ENCODE results near the gene KIF17. TPM values are rescaled to one million over a fixed set of nuclear protein-coding genes. Genes with fewer than 3 reads are reported as not detected.
"Not testable (repeated sequence)": the region's sequence is repeated elsewhere in the genome, so short reads cannot be mapped to it uniquely, and the experiment has no call there.

KIF17 gene
- total RNA-seq, 3 donors from 2014 or later (not counting 1 experiment from before 2014, with no cell fraction given): not detected

- TF ChIP-seq CTCF (IDR thresholded peaks at IDR 0.05): no peak
- Histone ChIP-seq H3K27ac (ENCODE audit: low read length) (no peak overlapping the region), H3K4me1 (ENCODE audit: control insufficient read depth, insufficient read depth, low read length) (peaks cover 12% of the 10 kb centered on the region), H3K36me3 (ENCODE audit: control insufficient read depth, insufficient read depth, low read length) (no peaks in the 10 kb centered on the region), H3K4me3 (ENCODE audit: low read length) (no peak overlapping the region), H3K27me3 (ENCODE audit: control insufficient read depth, insufficient read depth, low read length) (peaks cover 12% of the 10 kb centered on the region), H3K9me3 (ENCODE audit: control insufficient read depth, insufficient read depth, low read length) (no peaks in the 10 kb centered on the region)
- peak overlapping the region; percentile 81 for H3K4me3 Mint-ChIP-seq
- ATAC-seq (no peak), DNase-seq (no peak)
- no peaks in the 10 kb centered on the region for H3K36me3 Mint-ChIP-seq
- H3K4me1 Mint-ChIP-seq: peaks cover 5 to 13% of the 10 kb centered on the region in 2 donors
- peak overlapping the region in 1 of 2 donors; percentile 41 for H3K27ac Mint-ChIP-seq
- H3K27me3 Mint-ChIP-seq (ENCODE audit: low read depth in 2 of 2): peaks cover 12 to 18% of the 10 kb centered on the region in 2 donors
- WGBS (ENCODE audit: insufficient coverage): 88% methylated on average over 8 of the region's 8 CpGs
- no peaks in the 10 kb centered on the region for H3K9me3 Mint-ChIP-seq
- intact Hi-C loops (cut with micrococcal nuclease): no loop called here
Observed at GRCh38 chr1:20719261-20719660, 1.5 kb upstream of the KIF17 start.

GRCh38 chr1:20718343-20718882, 606 bp upstream of the KIF17 start:
- 71% methylated on average over 17 of the region's 17 CpGs for WGBS (ENCODE audit: insufficient coverage)

GRCh38 chr1:20716232-20716631, 1.6 kb downstream of the KIF17 start:
- Histone ChIP-seq H3K9me3 (ENCODE audit: control insufficient read depth, insufficient read depth, low read length) (no peaks in the 10 kb centered on the region), H3K36me3 (ENCODE audit: control insufficient read depth, insufficient read depth, low read length) (no peaks in the 10 kb centered on the region), H3K4me3 (ENCODE audit: low read length) (no peak overlapping the region), H3K4me1 (ENCODE audit: control insufficient read depth, insufficient read depth, low read length) (peaks cover 12% of the 10 kb centered on the region), H3K27ac (ENCODE audit: low read length) (no peak overlapping the region), H3K27me3 (ENCODE audit: control insufficient read depth, insufficient read depth, low read length) (peaks cover 12% of the 10 kb centered on the region)
- Mint-ChIP-seq H3K27ac (no peak overlapping the region), H3K27me3 (ENCODE audit: low read depth in 2 of 2) (peaks cover 12 to 18% of the 10 kb centered on the region in 2 donors), H3K36me3 (no peaks in the 10 kb centered on the region), H3K4me1 (peaks cover 5 to 13% of the 10 kb centered on the region in 2 donors), H3K4me3 (peak overlapping the region; percentile 49), H3K9me3 (no peaks in the 10 kb centered on the region)
- DNase-seq (no peak), ATAC-seq (no peak)
- WGBS (ENCODE audit: insufficient coverage): 87% methylated on average over 13 of the region's 13 CpGs
- no peak for TF ChIP-seq CTCF (IDR thresholded peaks at IDR 0.05)
- intact Hi-C loops (cut with micrococcal nuclease): no loop called here

More at GRCh38 chr1:20718343-20718882, 606 bp upstream of the KIF17 start:
- Mint-ChIP-seq H3K27ac (peak overlapping the region; percentile 41 to 69), H3K4me3 (peak overlapping the region; percentile 81), H3K4me1 (peaks cover 5 to 13% of the 10 kb centered on the region in 2 donors), H3K27me3 (ENCODE audit: low read depth in 2 of 2) (peaks cover 12 to 18% of the 10 kb centered on the region in 2 donors)
- H3K9me3 Mint-ChIP-seq; H3K4me3 ChIP-seq (ENCODE audit: low read length); H3K27ac ChIP-seq (ENCODE audit: low read length); intact Hi-C loops (cut with micrococcal nuclease); DNase-seq; ATAC-seq; H3K9me3 ChIP-seq (ENCODE audit: control insufficient read depth, insufficient read depth, low read length); H3K36me3 ChIP-seq (ENCODE audit: control insufficient read depth, insufficient read depth, low read length); H3K36me3 Mint-ChIP-seq: not testable (repeated sequence)
- peaks cover 12% of the 10 kb centered on the region for H3K4me1 ChIP-seq (ENCODE audit: control insufficient read depth, insufficient read depth, low read length)
- peaks cover 12% of the 10 kb centered on the region for H3K27me3 ChIP-seq (ENCODE audit: control insufficient read depth, insufficient read depth, low read length)

GRCh38 chr1:20715406-20715805, 2.4 kb downstream of the KIF17 start:
- no peak overlapping the region for H3K27ac ChIP-seq (ENCODE audit: low read length)
- TF ChIP-seq CTCF (IDR thresholded peaks at IDR 0.05): no peak
- H3K27ac Mint-ChIP-seq: no peak overlapping the region
- no peaks in the 10 kb centered on the region for H3K36me3 ChIP-seq (ENCODE audit: control insufficient read depth, insufficient read depth, low read length)
- no peak for DNase-seq
- no peaks in the 10 kb centered on the region for H3K9me3 Mint-ChIP-seq
- WGBS (ENCODE audit: insufficient coverage): 92% methylated on average over 15 of the region's 15 CpGs
- no peaks in the 10 kb centered on the region for H3K36me3 Mint-ChIP-seq
- no peaks in the 10 kb centered on the region for H3K9me3 ChIP-seq (ENCODE audit: control insufficient read depth, insufficient read depth, low read length)
- intact Hi-C loops (cut with micrococcal nuclease): no loop called here
- ATAC-seq: no peak
- peaks cover 12% of the 10 kb centered on the region for H3K4me1 ChIP-seq (ENCODE audit: control insufficient read depth, insufficient read depth, low read length)
- peaks cover 12% of the 10 kb centered on the region for H3K27me3 ChIP-seq (ENCODE audit: control insufficient read depth, insufficient read depth, low read length)
- peaks cover 12 to 18% of the 10 kb centered on the region in 2 donors for H3K27me3 Mint-ChIP-seq (ENCODE audit: low read depth in 2 of 2)
- H3K4me1 Mint-ChIP-seq: peaks cover 5 to 13% of the 10 kb centered on the region in 2 donors
- H3K4me3 Mint-ChIP-seq: no peak overlapping the region
- H3K4me3 ChIP-seq (ENCODE audit: low read length): no peak overlapping the region

Measured in natural killer cell (primary cell).